NCI-H345 (cell line): Measurements from ENCODE around the gene PARD3B.

ENCODE experiments used
- DNase-seq: peaks from one replicate; lab custom pipeline; 2025; lab: John Stamatoyannopoulos, UW

The PARD3B gene

GRCh38 chr2:205138735-205139134 is 593.5 kb downstream of the PARD3B start:
- no peak for DNase-seq

GRCh38 chr2:205139822-205140463 is 594.7 kb downstream of the PARD3B start:
- peak; percentile 8 for DNase-seq

- DNase-seq, result no peak
Observed at GRCh38 chr2:205141381-205141780, 596.1 kb downstream of the PARD3B start.

GRCh38 chr2:205145888-205146287 is 600.6 kb downstream of the PARD3B start:
- no peak for DNase-seq

GRCh38 chr2:205148755-205149154 is 603.5 kb downstream of the PARD3B start:
- DNase-seq, result no peak

GRCh38 chr2:205156457-205156856 is 611.2 kb downstream of the PARD3B start:
- DNase-seq, result no peak

GRCh38 chr2:205158404-205158803 is 613.1 kb downstream of the PARD3B start:
- no peak for DNase-seq

GRCh38 chr2:205161156-205161839 is 616.0 kb downstream of the PARD3B start:
- no peak for DNase-seq

GRCh38 chr2:205166745-205167144 is 621.5 kb downstream of the PARD3B start:
- no peak for DNase-seq

- no peak for DNase-seq
Observed at GRCh38 chr2:205169012-205169411, 623.7 kb downstream of the PARD3B start.

- DNase-seq, result no peak
Observed at GRCh38 chr2:205169464-205169863, 624.2 kb downstream of the PARD3B start.

- no peak for DNase-seq
Observed at GRCh38 chr2:205170399-205170798, 625.1 kb downstream of the PARD3B start.

- no peak for DNase-seq
Observed at GRCh38 chr2:205171261-205171940, 626.1 kb downstream of the PARD3B start.

- DNase-seq, result no peak
Observed at GRCh38 chr2:205175831-205176230, 630.6 kb downstream of the PARD3B start.

- DNase-seq, result peak; percentile 20
Observed at GRCh38 chr2:205176546-205176945, 631.3 kb downstream of the PARD3B start.

- no peak for DNase-seq
Observed at GRCh38 chr2:205177546-205177945, 632.3 kb downstream of the PARD3B start.

- no peak for DNase-seq
Observed at GRCh38 chr2:205180730-205181129, 635.5 kb downstream of the PARD3B start.

- no peak for DNase-seq
Observed at GRCh38 chr2:205187731-205188130, 642.5 kb downstream of the PARD3B start.

GRCh38 chr2:205188239-205189138 is 643.2 kb downstream of the PARD3B start:
- DNase-seq, result peak; percentile 47

- no peak for DNase-seq
Observed at GRCh38 chr2:205189301-205189700, 644.0 kb downstream of the PARD3B start.

GRCh38 chr2:205190528-205190927 is 645.3 kb downstream of the PARD3B start:
- DNase-seq, result no peak
